Muscle of leg (tissue), 11 donors: Measurements from ENCODE around the gene TBC1D2. TPM values are rescaled to one million over a fixed set of nuclear protein-coding genes. Genes with fewer than 3 reads are reported as not detected.
"Not testable (repeated sequence)": the region's sequence is repeated elsewhere in the genome, so short reads cannot be mapped to it uniquely, and the experiment has no call there.

Experiments
- DNase-seq: peaks from one replicate; pipeline ENCODE4 v3.0.0; 2013
- H3K27ac ChIP-seq: one replicate; pipeline ENCODE4 v1.5.1; 2013; ENCODE audit warnings: mild to moderate bottlenecking, low read length, control low read depth
- H3K27me3 ChIP-seq: one replicate; pipeline ENCODE4 v1.6.1; 2013; ENCODE audit warnings: low read length; ENCODE audit not compliant: control insufficient read depth, insufficient read depth
- H3K36me3 ChIP-seq: one replicate; pipeline ENCODE4 v1.6.1; 2013; ENCODE audit warnings: low read length; ENCODE audit not compliant: control insufficient read depth, insufficient read depth
- H3K4me1 ChIP-seq: one replicate; pipeline ENCODE4 v1.6.1; 2013; ENCODE audit warnings: low read length; ENCODE audit not compliant: control insufficient read depth, insufficient read depth
- H3K4me3 ChIP-seq: one replicate; pipeline ENCODE4 v1.5.1; 2013; ENCODE audit warnings: low read length, control low read depth
- H3K9me3 ChIP-seq: replicated peaks from 2 replicates; pipeline ENCODE4 v1.6.1; 2013; ENCODE audit warnings: low read depth, low read length; ENCODE audit not compliant: control insufficient read depth
- WGBS: methylation state at CpG from one replicate; pipeline ENCODE4 v1.1.5; 2013; ENCODE audit warnings: missing lambda C conversion rate; ENCODE audit not compliant: insufficient coverage; 5-methylcytosine and 5-hydroxymethylcytosine counted together
- polyA plus RNA-seq, 8 donors: library from polyadenylated mRNA; unstranded; fragments of 120-200 nt; gene quantifications; one replicate each; pipeline versions ENCODE4 v1.2.1 to v1.2.3, GENCODE V29; 2013; ENCODE audit warnings: inconsistent platforms in 1 of 8, low replicate concordance in 1 of 8; ENCODE audit not compliant: insufficient read length in 8 of 8, insufficient read depth in 1 of 8
- total RNA-seq: library from RNA; stranded (reverse); fragments of 120-200 nt; gene quantifications from one replicate; pipeline ENCODE4 v1.2.4, GENCODE V29; 2013

The TBC1D2 gene
- total and polyA plus RNA-seq, 9 donors, result 1.0 to 5.0 (median 2.0) TPM

DNA sequence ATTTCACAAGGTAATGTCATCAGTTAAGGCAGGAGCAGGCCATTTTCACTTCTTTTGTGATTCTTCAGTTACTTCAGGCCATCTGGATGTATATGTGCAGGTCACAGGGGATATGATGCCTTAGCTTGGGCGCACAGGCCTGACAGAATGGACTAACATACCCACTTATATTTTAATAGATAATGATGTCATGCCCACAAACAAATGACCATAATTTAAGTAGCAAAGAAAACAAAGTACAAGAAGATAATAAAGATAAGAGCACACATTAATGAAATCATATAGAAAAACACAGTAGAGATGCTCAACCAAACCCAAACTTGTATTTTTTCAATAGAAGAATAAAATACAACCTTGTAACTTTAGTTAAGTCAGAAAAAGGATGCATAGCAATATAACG, 19.7 kb upstream of the TBC1D2 start:
- no CpG with 5 or more reads among the region's 2 CpGs for WGBS

DNA sequence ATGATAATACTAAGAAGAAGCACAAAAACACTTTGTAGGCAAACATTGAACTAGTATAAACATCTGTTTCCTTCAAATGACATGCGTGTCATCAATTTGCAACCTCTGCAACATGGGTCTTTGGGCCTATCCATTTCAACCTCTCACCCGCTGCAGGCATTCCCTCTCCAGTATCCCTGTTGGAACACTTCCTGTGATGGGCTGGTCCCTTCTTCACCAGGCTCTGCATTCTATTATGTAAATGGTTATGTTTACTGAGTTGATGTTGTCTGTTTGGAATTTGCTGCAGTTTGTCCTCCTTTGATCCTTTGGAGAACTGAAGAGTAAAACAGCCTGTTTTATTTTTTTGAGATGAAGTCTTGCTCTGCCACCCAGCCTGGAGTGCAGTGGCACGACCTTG, 16.6 kb upstream of the TBC1D2 start:
- no peak for DNase-seq
- Histone ChIP-seq H3K4me3 (no peak overlapping the region), H3K27me3 (peaks cover 3% of the 10 kb centered on the region), H3K4me1 (no peaks in the 10 kb centered on the region), H3K9me3 (no peaks in the 10 kb centered on the region), H3K27ac (no peak overlapping the region), H3K36me3 (no peaks in the 10 kb centered on the region)
- WGBS, result no CpG with 5 or more reads among the region's 3 CpGs

More for the DNA sequence above, 19.7 kb upstream of the TBC1D2 start:
- no peaks in the 10 kb centered on the region for H3K4me1 ChIP-seq
- H3K9me3 ChIP-seq, result no peaks in the 10 kb centered on the region
- no peak overlapping the region for H3K4me3 ChIP-seq
- peaks cover 20% of the 10 kb centered on the region for H3K27me3 ChIP-seq
- no peak for DNase-seq
- no peaks in the 10 kb centered on the region for H3K36me3 ChIP-seq
- H3K27ac ChIP-seq, result no peak overlapping the region

GRCh38 chr9:98271479-98271878, 16.0 kb upstream of the TBC1D2 start:
- Histone ChIP-seq H3K27me3 (no peaks in the 10 kb centered on the region), H3K36me3 (no peaks in the 10 kb centered on the region), H3K9me3 (no peaks in the 10 kb centered on the region), H3K4me3 (no peak overlapping the region), H3K4me1 (no peaks in the 10 kb centered on the region), H3K27ac (no peak overlapping the region)
- 15% methylated on average over 1 of the region's 3 CpGs for WGBS
- no peak for DNase-seq

DNA sequence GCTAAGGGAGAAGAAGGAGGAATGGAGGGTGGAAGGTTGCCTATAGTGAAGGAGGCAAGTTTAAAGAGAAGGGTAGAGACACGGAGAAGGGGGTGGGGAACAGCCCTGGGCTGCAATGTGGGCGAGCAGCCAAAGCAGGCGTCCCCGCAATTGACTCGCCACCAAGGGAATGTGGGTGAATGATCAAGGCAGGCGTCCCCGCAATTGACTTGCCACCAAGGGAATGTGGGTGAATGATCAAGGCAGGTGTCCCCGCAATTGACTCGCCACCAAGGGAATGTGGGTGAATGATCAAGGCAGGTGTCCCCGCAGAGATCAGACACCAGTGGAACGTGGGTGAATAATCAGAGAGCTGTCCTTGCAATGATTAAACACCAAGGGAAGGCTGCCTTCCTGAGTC, 14.8 kb upstream of the TBC1D2 start:
- DNase-seq, H3K36me3 ChIP-seq, H3K27ac ChIP-seq, H3K4me1 ChIP-seq, H3K27me3 ChIP-seq, H3K4me3 ChIP-seq, H3K9me3 ChIP-seq: not testable (repeated sequence)
- 73% methylated on average over 4 of the region's 11 CpGs for WGBS

- WGBS, result 19% methylated on average over 10 of the region's 10 CpGs
- not testable (repeated sequence) for H3K9me3 ChIP-seq, H3K4me3 ChIP-seq, H3K36me3 ChIP-seq, H3K27me3 ChIP-seq, H3K4me1 ChIP-seq, DNase-seq, H3K27ac ChIP-seq
These were observed 14.2 kb upstream of the TBC1D2 start for GRCh38 chr9:98269652-98270051.

DNA sequence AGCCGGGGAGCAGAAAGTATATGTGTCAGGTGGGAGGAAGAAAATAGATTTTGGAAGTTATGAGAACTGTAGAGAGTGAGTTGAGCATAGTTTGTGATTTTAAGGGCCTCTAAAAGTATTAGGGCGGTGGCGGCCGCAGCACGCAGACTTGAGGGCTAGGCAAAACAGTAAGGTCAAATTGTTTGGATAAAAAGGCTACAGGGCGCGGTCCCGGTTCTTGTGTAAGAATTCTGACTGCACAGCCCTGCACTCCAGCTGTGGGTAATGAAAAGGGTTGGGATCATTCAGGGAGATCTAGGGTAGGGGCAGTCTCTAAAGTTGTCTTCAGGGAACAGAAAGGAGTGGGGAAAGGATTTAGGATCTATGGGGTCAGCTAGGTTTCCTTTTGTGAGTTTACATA, 12.1 kb upstream of the TBC1D2 start:
- H3K36me3 ChIP-seq, DNase-seq, H3K4me1 ChIP-seq, H3K9me3 ChIP-seq, H3K27me3 ChIP-seq, H3K27ac ChIP-seq, H3K4me3 ChIP-seq: not testable (repeated sequence)
- WGBS, result 87% methylated on average over 8 of the region's 8 CpGs

GRCh38 chr9:98264516-98264915, 9.1 kb upstream of the TBC1D2 start:
- no peak overlapping the region for H3K27ac ChIP-seq
- no peaks in the 10 kb centered on the region for H3K27me3 ChIP-seq
- no peak for DNase-seq
- WGBS, result 100% methylated on average over 1 of the region's 2 CpGs
- H3K36me3 ChIP-seq, result no peaks in the 10 kb centered on the region
- no peaks in the 10 kb centered on the region for H3K9me3 ChIP-seq
- H3K4me3 ChIP-seq, result no peak overlapping the region
- no peaks in the 10 kb centered on the region for H3K4me1 ChIP-seq

- no peaks in the 10 kb centered on the region for H3K9me3 ChIP-seq
- no CpG with 5 or more reads among the region's 8 CpGs for WGBS
- H3K4me1 ChIP-seq, result no peaks in the 10 kb centered on the region
- DNase-seq, result peak; percentile 81
- H3K36me3 ChIP-seq, result no peaks in the 10 kb centered on the region
- H3K27ac ChIP-seq, result no peak overlapping the region
- H3K27me3 ChIP-seq, result no peaks in the 10 kb centered on the region
- H3K4me3 ChIP-seq, result no peak overlapping the region
These were observed 8.3 kb upstream of the TBC1D2 start for GRCh38 chr9:98263482-98264357.

GRCh38 chr9:98263080-98263479, 7.6 kb upstream of the TBC1D2 start:
- no CpG with 5 or more reads among the region's 1 CpG for WGBS
- Histone ChIP-seq H3K4me1 (no peaks in the 10 kb centered on the region), H3K9me3 (no peaks in the 10 kb centered on the region), H3K4me3 (no peak overlapping the region), H3K36me3 (no peaks in the 10 kb centered on the region), H3K27me3 (no peaks in the 10 kb centered on the region), H3K27ac (no peak overlapping the region)
- DNase-seq, result no peak

DNA sequence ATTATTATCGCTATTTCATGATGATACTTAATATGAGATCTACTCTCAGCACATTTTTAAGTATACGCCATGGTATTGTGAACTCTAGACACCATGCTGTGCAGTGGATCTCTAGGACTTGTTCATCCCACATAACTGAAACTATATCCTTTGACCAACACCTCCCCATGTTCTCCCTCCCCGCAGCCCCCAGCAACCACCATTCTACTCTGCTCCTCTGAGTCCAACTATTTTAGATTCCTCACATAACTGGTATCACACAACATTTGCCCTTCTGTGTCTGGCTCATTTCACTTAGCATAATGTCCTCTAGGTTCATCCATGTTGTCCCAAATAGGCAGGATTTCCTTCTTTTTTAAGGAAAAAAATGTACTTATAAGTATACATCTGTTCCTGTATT, 6.6 kb upstream of the TBC1D2 start:
- no peaks in the 10 kb centered on the region for H3K36me3 ChIP-seq
- no peak overlapping the region for H3K4me3 ChIP-seq
- H3K4me1 ChIP-seq, result no peaks in the 10 kb centered on the region
- no peak overlapping the region for H3K27ac ChIP-seq
- no peaks in the 10 kb centered on the region for H3K27me3 ChIP-seq
- H3K9me3 ChIP-seq, result no peaks in the 10 kb centered on the region
- WGBS, result 67% methylated on average over 2 of the region's 3 CpGs
- no peak for DNase-seq
